ENCODE results near the gene DAPK1.

DAPK1 gene

GRCh38 chr9:87497604-87498045 lies at the start of gene DAPK1:
Gene DAPK1, plus strand, starts transcription at chr9:87497867. Its CDS starts 1,211 bp downstream, at chr9:87499078.
- no peak for DNase-seq

- no peak for DNase-seq
These were observed 46.5 kb upstream of the DAPK1 start for GRCh38 chr9:87451149-87451548.

DNA sequence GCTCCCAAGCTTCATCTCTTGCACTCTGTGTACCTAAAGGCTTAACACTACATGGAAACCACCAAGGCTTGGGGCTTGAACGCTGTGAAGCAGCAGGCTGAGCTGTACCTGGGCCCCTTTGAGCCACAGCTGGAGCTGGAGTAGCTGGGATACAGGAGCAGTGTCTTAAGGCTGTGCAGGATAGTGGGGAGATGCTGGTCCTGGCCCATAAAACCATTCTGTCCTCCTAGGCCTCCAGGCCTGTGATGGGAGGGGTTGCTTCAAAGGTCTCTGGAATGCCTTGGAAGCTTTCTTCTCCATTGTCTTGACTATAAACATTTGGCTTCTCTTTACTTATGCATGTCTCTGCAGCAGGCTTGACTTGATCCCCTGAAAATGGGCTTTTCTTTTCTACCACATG lies 42.3 kb upstream of the DAPK1 start:
- no peak for DNase-seq

- DNase-seq: no peak
These were observed 36.4 kb upstream of the DAPK1 start for GRCh38 chr9:87461256-87461655.

- DNase-seq: no peak
These were observed 33.3 kb upstream of the DAPK1 start for GRCh38 chr9:87464110-87464991.

DNA sequence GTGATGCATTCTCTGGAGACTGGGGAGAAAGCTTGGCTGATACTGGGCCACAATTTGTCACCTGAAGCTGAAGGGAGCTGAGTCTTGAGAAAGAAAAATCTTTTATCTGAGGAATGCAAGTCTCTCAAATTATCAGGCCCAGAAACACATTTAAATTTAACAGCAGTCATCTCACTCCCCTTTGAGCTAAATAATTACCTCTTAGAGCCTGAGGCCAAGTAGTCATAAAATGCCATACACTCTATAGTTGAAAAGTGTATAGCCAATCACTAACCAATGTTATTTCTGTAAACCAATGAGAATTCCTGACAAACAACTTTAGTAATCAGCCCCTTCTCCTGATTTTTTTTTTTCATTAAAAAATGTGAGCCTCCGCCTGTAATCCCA lies 32.7 kb upstream of the DAPK1 start:
- no peak for DNase-seq

DNA sequence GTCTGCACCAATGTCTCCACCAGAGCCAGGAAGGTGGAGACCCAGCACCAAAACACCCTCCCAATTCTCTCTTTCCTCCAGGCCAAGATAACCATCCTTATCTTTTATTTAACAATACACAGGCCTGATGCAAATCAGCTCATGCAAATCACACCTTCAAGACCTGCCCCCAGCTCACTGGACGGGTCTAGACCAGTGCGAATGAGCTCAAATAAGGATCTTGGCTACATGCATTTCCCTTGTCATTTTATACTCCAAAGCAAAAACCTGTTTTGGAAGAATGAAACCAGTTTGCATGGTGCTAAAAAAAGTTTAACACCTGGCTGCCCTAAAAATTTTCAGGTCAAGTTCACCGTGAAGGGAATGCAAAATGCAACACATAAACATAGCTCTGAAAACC lies 31.9 kb upstream of the DAPK1 start:
- DNase-seq: no peak

GRCh38 chr9:87467187-87467586 lies 30.5 kb upstream of the DAPK1 start:
- DNase-seq: no peak

GRCh38 chr9:87469793-87470465 lies 27.7 kb upstream of the DAPK1 start:
- DNase-seq: no peak

GRCh38 chr9:87471746-87472145 lies 25.9 kb upstream of the DAPK1 start:
- DNase-seq: no peak

- no peak for DNase-seq
These were observed 22.2 kb upstream of the DAPK1 start for GRCh38 chr9:87475463-87475862.

DNA sequence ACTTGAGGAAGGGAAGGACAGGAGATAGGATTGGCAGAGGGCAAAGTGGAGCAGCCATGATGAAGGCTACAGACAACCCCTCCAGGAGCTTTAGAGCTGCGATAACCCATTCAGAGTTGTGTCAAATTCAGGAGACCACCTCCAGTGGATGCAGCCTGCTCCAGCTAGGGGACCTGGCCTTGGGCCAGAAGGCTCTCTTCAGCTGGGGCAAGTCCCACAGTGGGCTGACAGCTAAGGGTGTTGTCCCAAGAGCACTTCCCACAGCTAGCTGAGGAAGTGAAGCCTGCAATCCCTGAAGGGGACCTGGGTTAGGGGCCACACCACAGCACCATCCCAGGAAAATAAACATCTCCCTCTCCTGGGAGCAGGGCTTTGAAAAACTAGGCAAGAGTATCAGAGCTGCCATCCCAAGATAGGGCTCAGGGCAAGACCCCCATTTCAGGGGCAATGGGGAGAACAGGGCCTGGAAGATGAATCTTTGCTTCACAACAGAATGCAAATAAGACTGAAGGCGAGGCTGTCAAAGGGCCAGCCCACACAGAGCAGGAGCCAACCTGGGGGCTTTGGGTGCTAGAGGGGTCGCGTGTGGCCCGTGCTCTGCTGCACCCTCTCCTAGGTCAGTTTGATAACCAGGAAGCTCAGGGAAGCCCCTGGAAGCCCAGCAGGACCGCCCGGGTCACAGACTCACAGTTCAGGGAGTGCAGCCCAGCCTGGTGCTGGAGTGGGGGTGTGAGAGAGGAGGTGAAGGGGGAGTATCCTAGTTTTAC lies 19.3 kb upstream of the DAPK1 start:
- no peak for DNase-seq

DNA sequence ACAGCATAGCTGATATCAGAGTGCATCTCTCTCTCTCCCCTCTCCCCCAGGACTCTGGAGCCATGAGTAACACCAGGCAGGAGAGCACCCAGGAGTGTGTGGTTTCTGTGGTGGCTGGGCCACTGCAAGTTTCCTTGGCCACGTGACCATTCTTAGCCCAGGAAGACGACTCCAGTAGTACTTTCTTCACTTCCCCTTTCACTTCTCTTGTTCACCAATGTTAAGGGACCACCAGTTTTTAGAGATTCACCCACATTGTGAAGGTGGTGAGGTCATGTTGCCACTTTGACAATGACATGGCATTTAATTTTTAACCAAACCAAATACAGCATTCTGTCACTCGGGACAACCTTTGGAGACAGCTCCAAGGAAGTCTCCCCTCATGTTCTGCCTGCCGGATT lies 17.9 kb upstream of the DAPK1 start:
- no peak for DNase-seq

- no peak for DNase-seq
These were observed 15.5 kb upstream of the DAPK1 start for GRCh38 chr9:87481890-87482855.

- no peak for DNase-seq
These were observed 7.4 kb upstream of the DAPK1 start for GRCh38 chr9:87490225-87490624.

GRCh38 chr9:87490907-87491306 lies 6.8 kb upstream of the DAPK1 start:
- no peak for DNase-seq

DNA sequence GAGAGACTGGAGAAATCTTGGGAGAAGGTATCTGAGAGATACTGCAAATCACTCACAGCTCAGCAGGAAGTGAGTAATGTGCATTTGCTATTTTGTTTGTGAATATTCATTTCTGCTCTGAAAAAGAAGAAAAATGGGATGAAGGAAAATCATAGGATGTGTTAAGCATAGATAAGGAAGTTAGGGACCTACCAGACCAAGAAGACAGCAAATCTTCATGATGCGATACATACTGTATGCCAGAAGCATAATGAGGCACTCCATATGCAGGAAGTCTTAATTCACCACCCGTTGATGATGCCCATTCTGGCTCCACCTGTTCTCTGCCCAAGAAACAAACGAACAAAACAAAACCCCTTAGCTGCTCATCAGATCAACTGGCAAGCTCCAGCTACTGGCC lies 6.1 kb upstream of the DAPK1 start:
- no peak for DNase-seq

DNA sequence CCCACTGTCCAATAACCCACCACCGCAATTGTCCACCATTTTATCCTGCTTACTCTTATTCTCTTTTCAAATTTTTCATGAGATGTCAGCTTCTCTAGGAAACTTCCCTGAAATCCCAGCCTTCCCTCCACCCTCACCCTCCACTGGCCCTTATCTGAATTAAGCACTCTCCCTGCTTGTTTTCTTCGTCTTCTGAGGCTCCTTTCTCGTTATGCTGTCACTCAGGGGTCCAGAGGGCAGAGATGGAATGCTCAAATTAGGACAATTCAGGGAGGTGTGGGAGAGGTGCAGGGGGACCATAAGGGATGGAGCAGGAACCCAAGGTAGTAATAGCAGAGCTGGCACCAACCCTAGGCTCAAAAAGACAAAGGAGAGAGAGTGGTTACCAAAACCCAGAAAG lies 5.0 kb upstream of the DAPK1 start:
- no peak for DNase-seq

DNA sequence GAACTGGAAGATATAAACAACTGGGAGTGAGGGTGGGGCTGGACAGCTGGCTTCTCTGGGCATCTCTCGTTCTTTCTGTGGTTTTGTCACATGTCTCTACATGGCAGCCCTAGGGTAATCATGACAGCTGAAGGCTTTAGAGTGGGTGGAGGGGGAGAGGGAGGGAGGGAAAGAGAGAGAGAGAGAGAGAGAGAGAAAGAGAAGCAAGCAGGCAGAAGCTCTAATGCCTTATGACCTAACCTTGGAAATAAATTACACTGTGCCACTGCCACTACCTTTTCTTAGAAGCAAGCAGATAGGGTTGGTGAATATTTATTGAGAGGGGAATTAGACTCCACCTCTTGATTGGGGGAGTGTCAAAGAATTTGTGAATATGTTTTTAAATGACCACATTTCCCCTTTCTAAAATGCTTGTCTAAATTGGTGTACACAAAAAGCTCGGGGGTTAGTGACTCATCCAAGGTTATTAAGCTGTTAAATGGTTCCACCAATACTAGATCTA lies 2.6 kb upstream of the DAPK1 start:
- no peak for DNase-seq

GRCh38 chr9:87497080-87497603 lies 525 bp upstream of the DAPK1 start:
- no peak for DNase-seq

DNA sequence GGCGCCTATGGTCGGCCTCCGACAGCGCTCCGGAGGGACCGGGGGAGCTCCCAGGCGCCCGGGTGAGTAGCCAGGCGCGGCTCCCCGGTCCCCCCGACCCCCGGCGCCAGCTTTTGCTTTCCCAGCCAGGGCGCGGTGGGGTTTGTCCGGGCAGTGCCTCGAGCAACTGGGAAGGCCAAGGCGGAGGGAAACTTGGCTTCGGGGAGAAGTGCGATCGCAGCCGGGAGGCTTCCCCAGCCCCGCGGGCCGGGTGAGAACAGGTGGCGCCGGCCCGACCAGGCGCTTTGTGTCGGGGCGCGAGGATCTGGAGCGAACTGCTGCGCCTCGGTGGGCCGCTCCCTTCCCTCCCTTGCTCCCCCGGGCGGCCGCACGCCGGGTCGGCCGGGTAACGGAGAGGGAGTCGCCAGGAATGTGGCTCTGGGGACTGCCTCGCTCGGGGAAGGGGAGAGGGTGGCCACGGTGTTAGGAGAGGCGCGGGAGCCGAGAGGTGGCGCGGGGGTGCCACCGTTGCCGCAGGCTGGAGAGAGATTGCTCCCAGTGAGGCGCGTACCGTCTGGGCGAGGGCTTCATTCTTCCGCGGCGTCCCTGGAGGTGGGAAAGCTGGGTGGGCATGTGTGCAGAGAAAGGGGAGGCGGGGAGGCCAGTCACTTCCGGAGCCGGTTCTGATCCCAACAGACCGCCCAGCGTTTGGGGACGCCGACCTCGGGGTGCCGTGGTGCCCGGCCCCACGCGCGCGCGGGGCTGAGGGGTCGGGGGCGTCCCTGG lies 561 bp downstream of the DAPK1 start:
- DNase-seq: no peak

Data from activated CD4-positive, CD25-positive, alpha-beta regulatory T cell treated with anti-CD3 and anti-CD28 coated beads, Interleukin-2, amount 50 U/mL, for 72 hours (primary cell).